ENCODE results near the gene UGT1A5.

Gene UGT1A5

GRCh38 chr2:233686928-233687327 lies 25.8 kb upstream of the UGT1A5 start:
- no peak overlapping the region for H3K9ac ChIP-seq
- no peak overlapping the region for H2AFZ ChIP-seq (ENCODE audit: low read depth)
- H3K4me1 ChIP-seq (ENCODE audit: low read depth, poor library complexity, severe bottlenecking): no peaks in the 10 kb centered on the region
- TF ChIP-seq CTCF (conservative IDR thresholded peaks at IDR 0.05; ENCODE audit: low read depth, low read length): no peak
- H3K79me2 ChIP-seq (ENCODE audit: insufficient read depth, low read depth): no peaks in the 10 kb centered on the region
- H4K20me1 ChIP-seq (ENCODE audit: insufficient read depth): no peaks in the 10 kb centered on the region
- H3K36me3 ChIP-seq (ENCODE audit: insufficient read depth): no peaks in the 10 kb centered on the region
- H3K4me3 ChIP-seq (IDR thresholded peaks at IDR 0.05; ENCODE audit: insufficient read depth, low read depth, low read length): no peak overlapping the region
- no peak overlapping the region for H3K4me2 ChIP-seq
- H3K27me3 ChIP-seq (ENCODE audit: insufficient read depth, low read depth): no peaks in the 10 kb centered on the region; the same call in 1 of the 2 replicates
- no peak overlapping the region for H3K27ac ChIP-seq

GRCh38 chr2:233688341-233688740 lies 24.4 kb upstream of the UGT1A5 start:
- H3K79me2 ChIP-seq (ENCODE audit: insufficient read depth, low read depth): no peaks in the 10 kb centered on the region
- H3K27ac ChIP-seq: no peak overlapping the region
- H3K9ac ChIP-seq: no peak overlapping the region
- no peak overlapping the region for H2AFZ ChIP-seq (ENCODE audit: low read depth)
- no peaks in the 10 kb centered on the region for H4K20me1 ChIP-seq (ENCODE audit: insufficient read depth)
- H3K27me3 ChIP-seq (ENCODE audit: insufficient read depth, low read depth): no peaks in the 10 kb centered on the region; the same call in 1 of the 2 replicates
- no peaks in the 10 kb centered on the region for H3K4me1 ChIP-seq (ENCODE audit: low read depth, poor library complexity, severe bottlenecking)
- no peak overlapping the region for H3K4me3 ChIP-seq (IDR thresholded peaks at IDR 0.05; ENCODE audit: insufficient read depth, low read depth, low read length)
- no peak for TF ChIP-seq CTCF (conservative IDR thresholded peaks at IDR 0.05; ENCODE audit: low read depth, low read length)
- no peak overlapping the region for H3K4me2 ChIP-seq
- H3K36me3 ChIP-seq (ENCODE audit: insufficient read depth): no peaks in the 10 kb centered on the region

GRCh38 chr2:233689031-233689430 lies 23.7 kb upstream of the UGT1A5 start:
- Histone ChIP-seq H3K27me3 (ENCODE audit: insufficient read depth, low read depth) (no peaks in the 10 kb centered on the region; the same call in 1 of the 2 replicates), H3K4me2 (no peak overlapping the region), H3K79me2 (ENCODE audit: insufficient read depth, low read depth) (no peaks in the 10 kb centered on the region), H3K27ac (no peak overlapping the region), H3K9ac (no peak overlapping the region), H3K4me1 (ENCODE audit: low read depth, poor library complexity, severe bottlenecking) (no peaks in the 10 kb centered on the region), H4K20me1 (ENCODE audit: insufficient read depth) (no peaks in the 10 kb centered on the region), H3K36me3 (ENCODE audit: insufficient read depth) (no peaks in the 10 kb centered on the region), H3K4me3 (IDR thresholded peaks at IDR 0.05; ENCODE audit: insufficient read depth, low read depth, low read length) (no peak overlapping the region), H2AFZ (ENCODE audit: low read depth) (no peak overlapping the region)
- TF ChIP-seq CTCF (conservative IDR thresholded peaks at IDR 0.05; ENCODE audit: low read depth, low read length): no peak

GRCh38 chr2:233689501-233689900 lies 23.2 kb upstream of the UGT1A5 start:
- Histone ChIP-seq H3K27me3 (ENCODE audit: insufficient read depth, low read depth) (no peaks in the 10 kb centered on the region; the same call in 1 of the 2 replicates), H3K4me1 (ENCODE audit: low read depth, poor library complexity, severe bottlenecking) (no peaks in the 10 kb centered on the region), H4K20me1 (ENCODE audit: insufficient read depth) (no peaks in the 10 kb centered on the region), H3K36me3 (ENCODE audit: insufficient read depth) (no peaks in the 10 kb centered on the region), H3K9ac (no peak overlapping the region), H3K27ac (no peak overlapping the region), H3K79me2 (ENCODE audit: insufficient read depth, low read depth) (no peaks in the 10 kb centered on the region), H2AFZ (ENCODE audit: low read depth) (no peak overlapping the region), H3K4me2 (no peak overlapping the region), H3K4me3 (IDR thresholded peaks at IDR 0.05; ENCODE audit: insufficient read depth, low read depth, low read length) (no peak overlapping the region)
- TF ChIP-seq CTCF (conservative IDR thresholded peaks at IDR 0.05; ENCODE audit: low read depth, low read length): no peak

Measured in KMS-11 (cell line).